NCI-H2029 (cell line): ENCODE measurements around the gene ALOX12B.
"Not testable (repeated sequence)": the region's sequence is repeated elsewhere in the genome, so short reads cannot be mapped to it uniquely, and the experiment has no call there.

Source experiments
- DNase-seq: peaks from one replicate; lab custom pipeline; 2025; lab: John Stamatoyannopoulos, UW

Gene ALOX12B

DNA sequence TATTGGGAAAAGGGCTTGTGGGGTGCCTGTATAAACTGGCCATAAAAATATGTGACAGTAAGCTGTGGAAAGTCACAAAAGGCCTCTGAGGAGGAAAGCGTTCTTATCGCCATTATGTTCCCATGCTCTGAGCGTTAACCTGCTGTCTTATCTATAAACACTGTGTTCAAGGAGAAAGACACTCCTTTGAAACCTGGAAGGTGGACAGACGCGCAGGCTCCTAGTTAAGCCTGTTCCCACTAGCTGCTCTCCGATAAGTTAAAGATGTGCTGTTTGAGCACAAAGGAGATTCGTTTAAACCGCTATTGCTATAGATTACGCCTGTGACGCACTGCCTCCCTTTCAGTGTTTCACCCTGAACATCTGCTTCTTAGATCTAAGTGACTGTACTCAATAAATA lies 5.2 kb downstream of the ALOX12B start:
- no peak for DNase-seq

DNA sequence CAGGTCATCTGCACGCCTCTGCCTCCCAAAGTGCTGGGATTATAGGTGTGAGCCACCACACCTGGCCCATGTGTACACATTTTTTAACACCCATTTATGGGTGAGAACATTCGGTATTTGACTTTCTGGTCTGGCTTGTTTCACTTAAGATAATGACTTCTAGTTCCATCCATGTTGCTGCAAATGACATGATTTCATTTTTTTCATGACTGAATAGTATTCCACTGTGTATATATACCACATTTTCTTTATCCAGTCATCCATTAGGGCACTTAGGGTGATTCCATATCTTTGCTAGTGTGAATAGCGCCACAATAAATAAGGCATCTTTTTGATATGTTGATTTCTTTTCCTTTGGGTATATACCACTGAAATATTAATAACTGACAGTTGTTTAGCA lies 5.6 kb downstream of the ALOX12B start:
- DNase-seq = no peak

DNA sequence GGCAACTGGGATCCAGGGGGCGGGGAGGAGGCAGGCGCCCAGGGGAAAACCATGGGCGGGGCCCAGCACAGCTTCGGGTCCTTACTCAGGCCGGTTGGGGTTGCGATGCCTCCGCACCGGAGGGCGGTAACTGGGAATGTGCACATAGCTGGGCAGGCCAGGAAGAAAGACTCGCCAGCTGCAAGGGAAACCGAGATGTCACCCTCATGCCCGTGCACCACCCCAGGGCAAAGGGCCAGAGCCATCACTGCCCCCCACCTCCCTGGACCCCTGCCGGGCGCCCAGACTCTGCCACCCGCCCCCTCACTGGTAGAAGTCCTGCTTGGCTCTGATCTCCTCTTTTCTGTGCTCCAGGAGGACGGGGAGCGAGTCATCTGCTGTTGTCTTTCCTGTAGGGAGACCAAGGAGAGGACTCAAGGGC lies 6.7 kb downstream of the ALOX12B start:
- no peak for DNase-seq

DNA sequence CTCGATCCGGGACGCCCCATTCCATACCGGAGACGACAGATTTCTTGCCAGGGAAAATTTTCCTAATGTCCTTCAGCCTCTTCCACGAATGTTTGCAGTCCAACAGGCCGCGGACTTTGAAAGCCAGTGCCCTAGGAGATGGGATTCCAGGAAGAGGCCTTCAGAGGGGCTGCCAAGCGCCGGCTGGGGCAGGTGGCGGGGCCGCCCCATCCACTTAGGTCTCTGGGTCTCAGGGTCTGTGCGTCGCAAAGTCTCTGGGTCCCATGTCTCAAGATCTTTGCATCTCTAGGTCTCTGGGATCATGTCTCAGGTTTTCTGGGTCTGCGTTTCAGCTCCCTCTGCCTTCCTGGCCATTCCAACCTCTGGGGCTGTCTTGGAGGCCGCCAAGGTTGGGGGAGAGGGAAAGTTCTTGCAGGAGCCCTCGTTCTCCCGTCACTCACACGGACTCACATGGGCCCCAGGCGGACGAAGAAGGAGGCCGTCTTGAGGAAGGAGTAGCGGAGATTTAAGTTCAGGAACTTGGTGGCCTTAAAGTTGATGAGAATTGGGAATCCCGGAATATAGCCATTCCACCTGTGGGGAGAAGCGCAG lies 7.2 kb downstream of the ALOX12B start:
- no peak for DNase-seq

DNA sequence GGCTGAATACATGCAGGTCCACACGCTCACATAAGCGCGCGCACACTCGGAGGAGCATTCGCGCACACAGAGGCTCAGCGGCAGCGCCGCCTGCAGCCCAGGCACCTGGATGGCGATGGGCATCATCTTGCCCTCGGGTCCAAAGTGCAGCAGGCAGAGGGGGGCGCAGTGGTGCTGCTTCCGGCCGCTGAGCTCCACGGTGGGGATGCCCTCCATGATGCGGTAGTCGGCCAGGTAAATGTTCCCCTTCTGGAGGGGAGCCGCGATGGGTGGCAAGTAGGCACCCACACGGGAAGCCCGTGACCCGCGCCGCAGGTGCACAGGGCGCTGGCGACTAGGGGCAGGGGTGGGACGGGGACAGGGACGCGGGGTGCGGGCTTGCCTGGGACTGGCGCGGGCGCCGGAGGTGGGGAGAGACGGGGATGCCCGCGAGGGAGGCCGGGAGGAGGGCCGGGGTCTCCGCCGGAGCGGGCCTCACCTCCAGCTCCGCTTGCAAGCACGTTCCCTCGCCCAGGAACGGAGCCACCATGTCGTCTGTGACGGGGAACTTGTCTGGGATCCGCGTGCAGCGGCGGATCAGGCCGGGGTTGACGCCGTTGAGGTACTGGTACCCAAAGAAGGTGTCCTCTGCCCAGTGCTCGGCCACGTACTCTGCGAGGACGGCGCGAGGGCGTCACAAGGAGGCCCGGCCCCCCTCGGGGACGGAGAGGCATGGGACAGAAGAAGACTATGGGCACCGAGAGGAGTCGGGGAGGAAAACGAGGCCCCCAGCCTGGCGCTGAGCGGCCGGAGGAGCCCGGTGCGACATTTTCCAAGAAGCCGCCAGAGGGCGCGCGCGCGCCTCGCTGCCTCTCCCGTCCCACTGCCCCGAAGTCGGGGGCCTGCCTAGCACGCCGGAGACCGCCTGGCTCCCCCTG lies 8.0 kb downstream of the ALOX12B start:
- DNase-seq = no peak

DNA sequence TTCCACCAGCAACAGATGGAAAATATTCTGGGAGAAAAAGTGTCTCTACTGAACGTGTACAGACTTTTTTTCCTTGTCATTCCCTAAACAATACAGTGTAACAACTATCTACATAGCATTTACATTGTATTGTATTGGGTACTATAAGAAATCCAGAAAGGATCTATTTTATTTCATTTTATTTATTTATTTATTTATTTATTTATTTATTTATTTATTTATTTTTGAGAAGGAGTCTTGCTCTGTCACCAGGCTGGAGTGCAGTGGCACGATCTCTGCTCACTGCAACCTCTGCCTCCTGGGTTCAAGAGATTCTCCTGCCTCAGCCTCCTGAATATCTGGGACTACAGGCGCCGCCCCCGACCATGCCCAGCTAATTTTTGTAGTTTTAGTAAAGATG lies 9.6 kb downstream of the ALOX12B start:
- not testable (repeated sequence) for DNase-seq

DNA sequence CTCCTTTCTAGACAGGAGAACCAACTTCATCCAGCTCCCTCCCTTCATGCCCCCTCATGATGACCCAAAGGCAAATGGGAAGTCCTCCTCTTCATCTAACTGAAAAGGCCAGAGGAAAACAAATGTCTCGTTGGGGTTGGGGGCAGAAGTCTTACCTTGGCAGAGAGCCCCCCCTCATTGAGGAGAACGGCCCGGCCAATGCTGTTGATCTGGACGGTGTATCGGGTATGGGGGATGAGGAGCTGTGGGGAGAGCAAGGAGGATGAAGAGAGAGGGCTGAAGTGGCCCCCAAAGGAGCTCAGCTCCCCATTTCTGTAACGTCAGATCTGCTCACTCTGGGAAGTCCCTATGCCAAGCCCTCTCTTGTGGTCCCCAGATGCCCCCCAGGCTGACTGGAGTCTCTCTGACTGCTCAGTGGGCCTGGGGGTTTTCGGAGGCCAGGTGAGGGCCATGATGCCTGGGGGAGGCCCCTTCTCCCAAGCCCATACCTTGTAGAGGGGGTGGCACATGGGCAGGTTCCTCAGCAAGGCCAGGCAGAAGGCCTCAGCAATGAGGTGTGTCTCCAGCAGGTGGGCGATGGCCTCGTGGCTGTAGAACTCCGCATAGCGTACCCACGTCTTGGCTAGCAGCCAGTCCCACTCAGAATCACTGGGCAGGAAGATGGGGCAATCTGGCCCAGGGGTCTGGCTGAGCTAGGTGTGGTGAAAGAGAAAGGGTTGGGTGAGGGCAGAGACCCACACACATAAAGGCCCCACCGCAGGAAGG lies 10.8 kb downstream of the ALOX12B start:
- DNase-seq = no peak

DNA sequence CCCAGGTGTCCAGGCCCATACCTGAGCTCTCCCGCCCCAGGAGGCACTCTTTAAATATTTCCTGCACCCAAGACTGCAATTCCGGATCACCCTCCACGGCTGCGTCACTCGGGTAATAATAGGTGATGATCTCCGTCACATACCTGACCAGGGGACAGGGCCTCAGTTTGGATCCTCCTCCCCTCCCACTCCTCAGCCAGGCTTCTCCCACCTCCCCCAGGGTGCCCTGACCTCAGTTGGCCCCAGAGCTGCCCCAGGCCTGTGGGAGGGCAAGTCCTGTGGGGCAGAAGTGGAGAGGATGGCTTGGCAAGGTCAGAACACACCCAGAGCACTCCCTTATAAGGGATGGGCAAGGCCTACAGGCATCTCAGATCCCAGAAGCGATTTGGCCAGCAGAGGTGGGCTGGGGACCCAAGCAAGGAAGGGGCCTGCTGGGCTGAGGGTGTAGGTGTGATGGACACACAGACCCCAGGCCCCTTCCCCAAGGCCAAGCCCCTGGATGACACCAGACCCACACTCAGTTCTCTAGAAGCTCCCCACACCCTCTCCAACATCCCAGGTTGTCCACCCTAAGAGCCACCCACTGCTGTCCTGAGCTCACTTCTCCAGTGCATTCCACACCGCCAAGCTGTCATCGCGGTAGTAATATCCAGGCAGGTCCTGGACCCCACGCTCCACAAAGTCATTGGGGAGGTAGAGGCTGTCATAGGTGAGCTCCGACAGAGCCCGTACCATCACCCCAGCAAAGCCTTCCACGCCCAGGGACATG lies 11.8 kb downstream of the ALOX12B start:
- no peak for DNase-seq

DNA sequence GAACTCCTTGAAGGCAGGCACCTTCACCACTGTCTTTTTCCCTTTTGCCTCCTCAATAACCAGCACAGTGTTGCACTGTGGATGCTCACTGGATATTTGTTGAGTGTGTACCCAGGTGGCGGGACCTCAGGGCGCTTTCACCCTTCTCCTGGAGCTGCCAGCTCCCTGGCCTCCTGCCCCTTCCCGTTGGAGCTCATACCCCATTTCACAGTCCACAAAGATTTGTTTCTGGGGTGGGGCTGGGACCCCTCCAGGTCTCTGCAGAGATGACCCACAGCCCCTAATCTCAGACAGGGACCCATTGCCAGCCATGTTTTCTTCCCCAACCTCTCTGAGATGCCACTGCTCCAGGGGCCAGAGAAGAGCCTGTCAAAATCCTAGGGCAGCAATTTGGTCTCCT lies 12.4 kb downstream of the ALOX12B start:
- DNase-seq = no peak

DNA sequence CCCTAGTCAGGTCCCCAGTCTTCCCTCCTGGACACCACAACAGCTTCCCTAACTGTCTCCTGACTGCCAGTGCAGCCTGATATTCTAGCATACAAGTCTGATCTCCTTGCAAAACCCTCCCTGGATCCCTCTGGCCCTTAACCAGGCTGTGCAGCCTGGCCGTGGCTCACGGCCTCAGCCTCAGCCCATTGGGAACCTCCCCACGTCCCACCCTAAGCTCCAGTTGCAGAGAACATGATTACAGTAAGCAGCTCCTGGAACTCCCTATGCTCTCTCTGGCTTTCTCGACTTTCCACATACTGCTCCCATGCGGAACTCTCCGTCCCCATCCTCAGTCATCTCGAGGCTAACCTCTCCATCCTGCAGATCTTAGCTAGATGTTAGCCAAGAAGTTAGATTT lies 13.0 kb downstream of the ALOX12B start:
- no peak for DNase-seq

DNA sequence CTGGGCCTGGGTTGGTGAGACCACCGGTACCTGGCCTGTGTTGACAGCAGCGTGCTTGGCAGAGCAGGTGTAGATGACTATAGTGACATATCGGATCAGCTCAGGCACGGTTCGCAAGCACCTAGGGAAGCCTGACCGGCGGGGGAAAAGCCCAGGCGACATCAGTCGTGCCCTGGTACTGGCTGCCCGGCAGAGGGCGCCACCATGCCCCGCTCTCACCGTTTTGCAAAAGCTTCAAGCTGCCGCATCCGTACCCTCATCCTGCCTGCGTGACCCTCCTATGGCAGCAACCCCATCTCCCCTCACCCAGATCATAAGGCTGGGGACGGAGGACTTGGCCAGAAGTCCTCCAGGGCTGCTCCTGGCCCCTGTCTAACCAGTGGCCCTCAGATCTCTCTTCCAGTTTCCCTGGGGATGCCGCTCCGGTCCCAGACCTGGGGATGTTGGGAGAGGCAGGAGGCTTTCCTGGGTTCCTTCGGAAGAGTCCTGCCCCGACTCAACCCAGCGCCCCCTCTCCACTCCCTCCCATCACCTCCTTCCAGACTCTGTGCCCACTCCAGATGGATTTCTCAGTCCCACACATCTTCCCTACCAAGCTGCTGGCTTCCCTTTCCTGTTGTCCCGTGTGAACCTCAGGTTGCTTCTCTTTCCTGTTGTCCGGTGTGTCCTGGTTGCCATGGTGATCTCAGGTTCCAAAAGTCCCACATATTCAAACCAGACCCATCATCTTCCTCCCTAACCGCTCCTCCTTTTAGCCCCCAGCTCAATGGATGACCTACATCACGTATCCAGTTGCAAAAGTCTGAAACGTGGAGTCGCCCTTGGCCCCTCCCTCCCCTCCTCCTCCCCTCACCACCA lies 13.7 kb downstream of the ALOX12B start:
- peak; percentile 6 for DNase-seq

DNA sequence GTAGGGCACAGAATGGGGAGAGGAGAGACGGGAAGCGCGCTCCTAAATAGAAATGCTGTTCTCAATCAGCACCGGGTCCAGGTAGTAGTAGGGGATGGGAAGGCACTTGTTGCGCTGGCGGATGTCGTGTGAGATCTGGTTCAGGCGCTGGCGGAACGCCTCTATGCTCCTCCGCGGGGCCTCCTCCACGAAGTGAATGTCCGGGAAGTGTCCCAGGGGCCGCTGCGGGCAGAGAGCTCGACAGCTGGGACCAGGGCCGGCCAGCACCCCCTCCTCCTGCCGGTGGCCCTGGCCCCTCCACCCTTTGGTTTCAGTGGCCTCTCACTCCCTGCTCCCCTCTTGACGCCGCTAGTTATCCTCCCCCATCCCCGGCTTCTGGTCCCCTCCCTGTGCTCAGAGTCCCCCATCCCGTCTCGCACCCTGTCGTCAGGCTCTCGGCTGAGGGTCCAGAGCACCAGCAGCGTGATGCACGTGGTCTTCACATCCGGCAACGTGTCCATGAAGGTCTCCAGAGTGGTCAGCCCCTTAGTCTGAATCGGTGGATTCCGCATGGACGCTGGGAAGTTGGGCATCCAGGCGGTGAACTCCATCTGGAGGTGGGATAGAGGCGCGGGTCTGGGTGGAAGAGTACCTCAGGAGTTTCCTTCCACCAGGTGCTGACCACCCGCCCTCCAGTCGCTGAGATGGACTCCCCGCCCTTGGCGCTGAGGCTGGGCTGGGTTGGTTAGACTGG lies 14.6 kb downstream of the ALOX12B start:
- DNase-seq = no peak

DNA sequence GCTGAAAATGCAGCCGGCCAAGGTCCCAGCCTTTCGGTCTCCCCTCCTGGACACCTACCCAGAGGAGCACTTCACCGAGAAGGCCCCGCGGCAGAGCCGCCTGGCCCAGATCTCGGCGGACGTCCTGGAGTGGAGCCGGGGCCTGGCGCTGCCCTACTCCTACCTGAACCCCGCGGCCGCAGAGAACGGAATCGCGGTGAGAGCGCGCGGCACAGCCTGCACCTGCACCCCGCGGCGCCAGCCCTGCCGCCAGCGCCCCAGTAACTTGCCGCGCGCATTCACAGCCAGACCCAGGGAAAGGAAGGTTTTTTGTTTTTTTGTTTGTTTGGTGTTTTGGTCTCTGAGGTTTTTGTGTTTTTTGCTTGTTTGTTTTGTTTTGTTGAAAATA lies 15.2 kb downstream of the ALOX12B start:
- no peak for DNase-seq

DNA sequence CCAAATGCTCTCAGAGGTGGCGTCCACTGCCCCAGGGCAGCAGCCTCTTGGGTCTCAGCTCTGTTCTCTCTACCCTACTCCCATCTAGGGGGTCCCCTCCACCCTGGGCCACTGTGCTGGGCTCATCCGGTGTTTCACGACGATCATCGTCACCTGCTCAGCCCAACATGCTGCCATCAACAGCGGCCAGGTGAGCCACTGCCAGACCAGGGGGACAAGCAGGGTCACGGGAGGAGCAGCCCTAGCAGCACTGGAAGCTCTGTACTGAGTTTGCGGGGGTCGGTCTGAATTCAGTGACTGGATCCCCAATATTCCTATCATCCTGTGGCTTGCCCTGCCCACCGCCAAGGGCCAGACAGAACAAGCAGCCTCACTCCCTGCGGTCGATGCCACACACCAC lies 16.0 kb downstream of the ALOX12B start:
- no peak for DNase-seq

DNA sequence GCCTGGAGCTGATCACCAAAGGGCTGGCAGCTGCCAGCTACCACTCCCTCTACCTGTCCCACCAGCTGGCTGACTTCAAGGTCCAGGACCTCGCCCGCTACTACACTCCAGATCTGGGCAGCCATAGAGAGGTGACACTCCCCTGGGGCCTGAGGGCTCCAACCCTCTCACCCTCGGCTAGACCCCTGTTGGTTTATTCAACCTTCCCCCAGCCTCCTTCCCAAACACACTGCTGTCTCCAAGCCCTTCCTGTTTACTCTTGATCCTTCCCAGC lies 18.0 kb downstream of the ALOX12B start:
- DNase-seq = no peak

DNA sequence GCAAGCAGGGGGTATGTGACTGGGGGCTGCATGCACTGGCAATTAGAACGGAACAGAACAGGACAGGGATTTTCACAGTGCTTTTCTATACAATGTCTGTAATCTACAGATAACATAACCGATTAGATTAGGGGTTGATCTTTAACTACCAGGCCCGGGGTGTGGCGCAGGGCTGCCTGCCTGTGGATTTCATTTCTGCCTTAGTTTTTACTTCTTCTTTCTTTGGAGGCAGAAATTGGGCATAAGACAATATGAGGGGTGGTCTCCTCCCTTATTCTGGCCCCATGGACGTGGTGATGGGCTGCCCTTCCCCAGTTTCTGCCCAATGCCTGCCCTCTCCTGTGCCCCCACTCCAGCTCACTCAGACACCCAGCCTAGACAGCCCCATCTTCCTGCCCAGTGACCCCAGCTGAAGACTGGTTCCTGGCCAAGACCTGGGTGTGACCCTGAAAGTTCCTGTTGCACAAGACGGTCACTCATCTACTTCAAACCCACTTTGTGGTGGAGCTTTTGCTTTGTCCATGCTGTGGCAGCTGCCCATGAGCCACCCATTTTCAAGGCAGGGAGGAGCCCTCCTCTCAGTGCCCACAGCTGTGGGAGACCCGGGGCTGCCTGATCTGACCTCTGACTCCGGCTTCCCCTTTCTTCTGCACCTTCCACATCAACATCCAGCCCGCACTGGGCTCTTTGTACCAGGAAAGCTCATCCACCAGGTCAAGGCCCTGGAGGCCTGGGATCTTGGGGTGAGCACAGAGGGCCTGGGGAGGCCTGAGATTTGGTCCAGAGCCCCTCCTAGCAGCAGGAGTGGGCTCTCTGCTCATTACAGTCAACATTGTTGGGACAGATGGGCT lies 18.6 kb downstream of the ALOX12B start:
- DNase-seq = no peak

DNA sequence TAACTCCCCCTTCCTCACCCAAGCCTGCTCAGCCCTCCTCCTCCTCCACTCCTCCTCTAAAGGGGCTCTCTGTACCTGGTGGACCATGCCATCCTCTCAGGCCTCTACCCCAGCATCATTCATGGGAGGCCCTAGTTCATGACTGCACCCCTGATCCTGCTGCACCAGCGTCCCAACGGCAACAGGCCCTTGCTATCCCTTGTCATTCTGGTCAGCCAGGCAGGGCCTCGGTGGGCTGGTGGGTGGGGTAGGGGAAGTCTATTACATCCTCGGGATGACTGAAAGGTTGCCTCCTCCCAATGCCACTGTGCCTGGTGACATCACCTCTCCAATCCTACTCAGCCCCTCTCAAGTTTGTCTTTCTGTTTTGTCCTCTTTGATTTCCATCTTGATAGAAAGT lies 19.7 kb downstream of the ALOX12B start:
- no peak for DNase-seq

DNA sequence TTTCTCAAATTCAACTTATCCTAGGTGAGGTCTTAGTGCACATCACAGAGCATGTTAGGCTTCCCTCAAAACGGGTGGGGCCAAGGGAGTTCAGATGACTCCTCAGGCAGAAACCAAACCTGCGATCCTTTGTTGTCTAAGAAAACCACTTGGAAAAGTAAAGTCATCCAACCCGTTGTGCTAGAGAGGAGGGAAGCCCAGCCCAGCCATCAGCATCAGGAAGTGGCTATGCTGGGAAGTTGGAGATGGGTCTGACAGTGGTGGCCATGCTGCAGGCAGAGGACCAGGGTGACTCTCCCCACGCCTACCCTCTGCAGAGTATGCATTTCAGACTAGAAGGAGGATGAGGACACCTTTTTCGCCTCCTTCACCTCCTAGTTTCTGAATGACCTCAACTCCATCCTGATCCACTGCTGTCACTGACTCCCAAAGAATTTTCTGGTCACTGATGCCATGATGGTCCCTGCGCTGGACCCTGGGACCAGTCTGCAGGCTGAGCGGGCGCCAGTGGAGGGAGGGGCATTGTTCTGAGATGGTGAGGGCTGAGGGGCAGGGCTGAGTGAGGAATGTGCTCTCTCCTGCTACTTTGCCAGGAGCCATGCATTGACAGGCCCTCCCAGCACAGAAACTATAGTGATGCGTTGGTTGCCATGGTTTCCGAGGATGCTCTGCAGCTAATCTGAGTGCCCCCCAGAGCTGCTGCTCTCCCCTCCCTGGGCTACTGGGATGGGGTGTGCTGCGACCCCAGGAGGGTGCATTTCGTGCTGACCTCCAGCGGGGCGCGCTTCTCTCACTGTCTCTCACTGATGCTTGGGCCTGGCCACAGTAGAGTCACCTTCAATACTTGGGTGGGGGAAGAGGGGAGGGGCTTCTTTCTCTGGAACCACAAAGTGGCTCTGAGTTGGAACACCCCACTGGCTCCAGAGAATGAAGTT lies 20.4 kb downstream of the ALOX12B start:
- DNase-seq = no peak

DNA sequence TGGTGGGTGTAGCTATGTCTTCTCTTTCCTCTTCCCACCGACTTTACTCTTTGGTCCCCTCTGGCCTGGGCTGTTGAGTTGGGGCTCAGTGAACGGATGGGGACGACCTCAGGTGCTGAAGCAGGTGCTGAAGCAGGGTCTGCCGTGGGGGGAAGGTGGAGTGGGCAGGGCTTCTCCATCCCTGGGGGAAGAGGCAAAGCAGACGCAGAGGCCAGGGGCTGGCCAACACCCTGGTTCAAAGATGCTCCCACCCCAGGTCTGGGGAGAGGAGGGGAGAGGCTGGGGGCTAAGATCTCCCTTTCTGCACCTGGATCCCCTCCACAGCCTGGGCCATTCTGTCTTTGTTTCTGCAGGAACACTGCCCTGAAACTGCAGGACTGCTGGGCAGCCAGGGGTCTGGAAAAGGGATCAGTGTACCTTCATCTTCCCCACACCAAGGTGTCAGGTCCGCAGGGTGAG lies 22.9 kb downstream of the ALOX12B start:
- DNase-seq = no peak
